Thymus (tissue), 11 donors: ENCODE results near the gene WFS1. TPM values are rescaled to one million over a fixed set of nuclear protein-coding genes. Genes with fewer than 3 reads are reported as not detected.

Source experiments
- DNase-seq, 9 donors: peaks; one replicate each; pipeline ENCODE4 v3.0.0-alpha.2; 2013; ENCODE audit warnings: low spot score in 9 of 9, low read depth in 6 of 9, missing footprints in 1 of 9
- H3K27ac ChIP-seq, 2 donors: one replicate each; pipeline ENCODE4 v1.5.1; 2013; ENCODE audit warnings: control low read depth in 1 of 2, low read depth in 1 of 2, low read length in 1 of 2, mild to moderate bottlenecking in 1 of 2, moderate library complexity in 1 of 2
- H3K27me3 ChIP-seq, 2 donors: one replicate each; pipeline ENCODE4 v1.5.1; 2013; ENCODE audit warnings: low read length in 1 of 2; ENCODE audit not compliant: control insufficient read depth in 2 of 2, insufficient read depth in 1 of 2
- H3K36me3 ChIP-seq, 2 donors: one replicate each; pipeline ENCODE4 v1.5.1; 2013; ENCODE audit warnings: low read length in 1 of 2, mild to moderate bottlenecking in 1 of 2, moderate library complexity in 1 of 2; ENCODE audit not compliant: control insufficient read depth in 2 of 2, insufficient read depth in 2 of 2
- H3K4me1 ChIP-seq, 2 donors: one replicate each; pipeline ENCODE4 v1.5.1; 2013; ENCODE audit warnings: low read length in 2 of 2; ENCODE audit not compliant: control insufficient read depth in 2 of 2, insufficient read depth in 2 of 2
- H3K4me3 ChIP-seq, 2 donors: one replicate each; pipeline ENCODE4 v1.5.1; 2013; ENCODE audit warnings: low read length in 2 of 2, control low read depth in 1 of 2, mild to moderate bottlenecking in 1 of 2
- H3K9me3 ChIP-seq, 2 donors: one replicate each; pipeline ENCODE4 v1.5.1; 2013; ENCODE audit warnings: low read length in 1 of 2, mild to moderate bottlenecking in 1 of 2; ENCODE audit not compliant: control insufficient read depth in 2 of 2, insufficient read depth in 1 of 2
- WGBS: extraction: QIAGEN DNeasy Blood & Tissue Kit; methylation state at CpG from one replicate; pipeline ENCODE4 v1.1.7; 2013; 5-methylcytosine and 5-hydroxymethylcytosine counted together
- polyA plus RNA-seq: library from polyadenylated mRNA; stranded (reverse); fragments of 200-250 nt; gene quantifications from one replicate; pipeline ENCODE4 v1.2.3, GENCODE V29; 2013
- total RNA-seq: library from RNA; stranded (reverse); fragments of 120-200 nt; gene quantifications from one replicate; pipeline ENCODE4 v1.2.4, GENCODE V29; 2013
- donor health status: healthy.

WFS1 gene
- total and polyA plus RNA-seq, 2 donors, result 1.5 to 5.1 TPM

DNA sequence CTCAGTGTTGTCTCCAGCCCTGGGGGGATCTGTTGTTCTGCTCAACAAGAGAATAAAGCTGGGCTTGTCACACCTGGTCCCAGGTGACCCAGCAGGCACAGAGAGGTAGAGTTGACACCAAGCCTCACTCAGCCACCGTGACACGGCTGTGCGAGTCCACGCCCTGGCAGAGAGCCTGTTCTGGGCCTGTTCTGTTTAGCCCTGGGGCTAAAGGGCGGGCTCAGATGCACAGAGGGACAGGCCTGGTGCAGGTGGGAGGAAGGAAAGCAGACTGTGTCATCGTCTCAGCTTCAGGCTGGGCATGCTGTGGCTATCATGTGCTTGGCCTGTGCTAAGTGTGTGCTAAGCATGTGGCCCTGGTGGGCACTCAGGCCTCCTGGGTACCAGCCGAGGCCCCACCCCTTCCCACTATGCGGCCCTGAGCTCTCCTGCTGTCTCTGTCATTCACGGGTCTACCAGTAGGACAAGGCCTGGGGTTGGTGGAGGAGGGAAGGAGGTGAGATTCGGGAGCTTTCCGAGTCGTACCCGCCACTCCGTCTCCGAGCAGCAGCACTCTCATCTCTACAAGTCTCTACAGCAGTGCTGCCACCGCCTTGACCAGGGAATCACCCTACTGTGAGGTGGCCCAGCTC lies 10.8 kb downstream of the WFS1 start:
- Histone ChIP-seq H3K27ac (no peak overlapping the region), H3K36me3 (no peaks in the 10 kb centered on the region), H3K9me3 (no peaks in the 10 kb centered on the region), H3K4me1 (peaks cover 0 to 6% of the 10 kb centered on the region in 2 donors), H3K27me3 (no peaks in the 10 kb centered on the region), H3K4me3 (no peak overlapping the region)
- no peak for DNase-seq
- WGBS, result 89% methylated on average over 16 of the region's 16 CpGs

- H3K9me3 ChIP-seq, result no peaks in the 10 kb centered on the region
- H3K4me3 ChIP-seq, result no peak overlapping the region
These were observed 12.0 kb downstream of the WFS1 start for GRCh38 chr4:6281436-6282313.

DNA sequence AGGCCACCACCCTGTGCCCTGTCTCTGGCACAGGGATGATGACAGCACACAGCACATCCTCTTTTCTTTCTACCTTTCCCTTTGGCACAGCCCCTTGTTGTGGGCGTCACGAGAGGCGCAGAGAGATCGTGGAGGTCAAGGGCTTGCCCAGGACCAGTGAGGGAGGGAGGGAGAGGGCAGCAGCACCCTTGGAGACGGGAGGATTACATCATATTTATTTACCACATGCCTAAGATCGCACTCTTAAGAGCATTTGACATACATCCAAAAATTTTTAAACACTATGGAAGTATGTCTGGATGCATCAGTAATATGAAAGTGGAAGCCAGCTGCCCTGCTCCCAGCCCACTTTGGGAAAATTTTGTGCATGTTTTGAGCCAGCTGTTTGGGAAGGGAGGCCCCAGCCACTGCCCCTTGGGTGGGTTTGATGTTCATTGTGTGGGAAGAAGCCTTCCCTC lies 12.7 kb downstream of the WFS1 start:
- 92% methylated on average over 6 of the region's 6 CpGs for WGBS
- no peak for DNase-seq

More at GRCh38 chr4:6281436-6282313, 12.0 kb downstream of the WFS1 start:
- no peaks in the 10 kb centered on the region for H3K36me3 ChIP-seq
- H3K4me1 ChIP-seq, result peaks cover 0 to 6% of the 10 kb centered on the region in 2 donors
- WGBS, result 84% methylated on average over 20 of the region's 20 CpGs
- no peak overlapping the region for H3K27ac ChIP-seq
- no peaks in the 10 kb centered on the region for H3K27me3 ChIP-seq
- DNase-seq, result no peak

DNA sequence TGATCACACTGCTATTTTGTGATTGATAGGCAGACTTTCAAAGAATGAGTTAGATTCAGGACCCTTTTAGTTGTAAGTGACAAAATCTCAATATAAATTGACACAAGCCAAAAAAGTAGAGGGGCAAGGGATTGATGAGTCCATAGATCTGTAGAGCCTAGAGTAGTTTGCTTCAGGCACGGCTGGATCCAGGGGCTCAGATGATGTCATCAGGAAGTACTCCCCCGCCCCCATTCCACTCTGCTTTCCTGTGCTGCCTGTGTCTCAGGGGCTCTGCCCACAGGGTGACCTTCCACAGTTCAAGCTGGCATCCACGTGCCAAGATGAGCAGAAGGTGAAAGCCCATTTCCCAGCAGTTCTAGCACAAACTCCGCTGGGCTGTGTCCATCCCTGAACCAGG lies 13.6 kb downstream of the WFS1 start:
- WGBS, result 95% methylated on average over 4 of the region's 4 CpGs
- Histone ChIP-seq H3K27me3 (no peaks in the 10 kb centered on the region), H3K36me3 (no peaks in the 10 kb centered on the region), H3K4me3 (no peak overlapping the region), H3K9me3 (no peaks in the 10 kb centered on the region), H3K4me1 (peaks cover 0 to 4% of the 10 kb centered on the region in 2 donors), H3K27ac (no peak overlapping the region)
- no peak for DNase-seq

More for the DNA sequence above, 12.7 kb downstream of the WFS1 start:
- H3K27me3 ChIP-seq, result no peaks in the 10 kb centered on the region
- no peaks in the 10 kb centered on the region for H3K9me3 ChIP-seq
- H3K36me3 ChIP-seq, result no peaks in the 10 kb centered on the region
- no peak overlapping the region for H3K4me3 ChIP-seq
- peaks cover 0 to 6% of the 10 kb centered on the region in 2 donors for H3K4me1 ChIP-seq
- no peak overlapping the region for H3K27ac ChIP-seq

- Histone ChIP-seq H3K27me3 (no peaks in the 10 kb centered on the region), H3K36me3 (no peaks in the 10 kb centered on the region), H3K27ac (no peak overlapping the region), H3K4me1 (no peaks in the 10 kb centered on the region), H3K4me3 (no peak overlapping the region), H3K9me3 (no peaks in the 10 kb centered on the region)
- WGBS, result 95% methylated on average over 16 of the region's 16 CpGs
- no peak for DNase-seq
These were observed 17.6 kb downstream of the WFS1 start for GRCh38 chr4:6287017-6287788.

DNA sequence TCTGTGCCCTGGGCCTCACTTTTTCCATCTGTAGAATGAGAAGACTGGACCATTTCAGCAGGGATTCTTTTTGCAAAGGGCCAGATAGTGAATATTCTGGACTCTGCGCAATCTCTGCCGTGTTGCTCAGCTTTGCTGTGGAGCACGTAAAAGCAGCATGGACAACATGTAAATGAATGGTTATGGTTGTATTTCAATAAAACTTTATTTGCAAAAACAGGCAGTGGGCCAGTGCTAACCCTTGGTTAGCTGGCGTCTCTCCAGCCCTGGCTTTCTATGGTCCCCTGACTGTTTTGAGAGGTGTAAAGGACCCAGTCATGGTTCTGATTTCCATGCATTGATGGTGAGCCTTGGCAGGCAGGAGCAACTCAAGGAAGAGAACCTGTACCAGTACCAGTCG lies 18.7 kb downstream of the WFS1 start:
- no peaks in the 10 kb centered on the region for H3K36me3 ChIP-seq
- DNase-seq, result no peak
- no peaks in the 10 kb centered on the region for H3K4me1 ChIP-seq
- WGBS, result 99% methylated on average over 5 of the region's 5 CpGs
- H3K27me3 ChIP-seq, result no peaks in the 10 kb centered on the region
- no peak overlapping the region for H3K4me3 ChIP-seq
- no peak overlapping the region for H3K27ac ChIP-seq
- no peaks in the 10 kb centered on the region for H3K9me3 ChIP-seq

GRCh38 chr4:6288871-6289270 lies 19.2 kb downstream of the WFS1 start:
- Histone ChIP-seq H3K27ac (no peak overlapping the region), H3K4me1 (no peaks in the 10 kb centered on the region), H3K27me3 (no peaks in the 10 kb centered on the region), H3K4me3 (no peak overlapping the region), H3K36me3 (no peaks in the 10 kb centered on the region), H3K9me3 (no peaks in the 10 kb centered on the region)
- 96% methylated on average over 15 of the region's 15 CpGs for WGBS
- no peak for DNase-seq

GRCh38 chr4:6290256-6290655 lies 20.6 kb downstream of the WFS1 start:
- no peaks in the 10 kb centered on the region for H3K36me3 ChIP-seq
- DNase-seq, result no peak
- WGBS, result 97% methylated on average over 7 of the region's 7 CpGs
- H3K27ac ChIP-seq, result no peak overlapping the region
- H3K27me3 ChIP-seq, result no peaks in the 10 kb centered on the region
- H3K4me1 ChIP-seq, result no peaks in the 10 kb centered on the region
- H3K4me3 ChIP-seq, result no peak overlapping the region
- H3K9me3 ChIP-seq, result no peaks in the 10 kb centered on the region
